Breast epithelium (tissue), 3 donors: ENCODE data around the gene ZNF620.

Source experiments
- CTCF ChIP-seq, 3 donors: fragments of 450-650 bp; IDR thresholded peaks; one replicate each; pipeline ENCODE4 v1.5.1; 2016 to 2017; ENCODE audit warnings: antibody characterized with exemption in 3 of 3, mild to moderate bottlenecking in 3 of 3, moderate library complexity in 3 of 3
- POLR2A ChIP-seq: fragments of 450-650 bp; IDR thresholded peaks from one replicate; pipeline ENCODE4 v1.6.1; 2016; ENCODE audit warnings: antibody characterized with exemption, mild to moderate bottlenecking, moderate library complexity

- TF ChIP-seq CTCF (IDR thresholded peaks at IDR 0.05), result no peak
- TF ChIP-seq POLR2A, result no peak
Measured at GRCh38 chr3:40497288-40497687, 8.6 kb upstream of the ZNF620 start.
